ENCODE results near the gene IL11RA. TPM values are rescaled to one million over a fixed set of nuclear protein-coding genes. Genes with fewer than 3 reads are reported as not detected.

Gene IL11RA
- total RNA-seq, 1 experiment from 2014 or later, result 4.8 TPM

Small RNAs within 50 kb of the gene (small RNA-seq; reads per million reads assigned to genes)
- gene CCL27, result not detected

Other genes starting within 250 kb of the IL11RA start
- gene FAM219A, start 193.6 kb upstream of the IL11RA start, total RNA-seq (2014; rRNA removed; shearing (Covaris generic)), result 12.1 and 13.5 TPM in 2 replicates
- gene DNAI1, start 193.4 kb upstream of the IL11RA start, total RNA-seq (2014; rRNA removed; shearing (Covaris generic)), result not detected in 2 replicates
- 5.0 TPM in 2 replicates for gene ENHO, start 129.2 kb upstream of the IL11RA start, total RNA-seq (2014; rRNA removed; shearing (Covaris generic))
- gene CNTFR, start 62.5 kb upstream of the IL11RA start, total RNA-seq (2014; rRNA removed; shearing (Covaris generic)), result not detected in 2 replicates
- gene RPP25L, start 40.1 kb upstream of the IL11RA start, total RNA-seq (2014; rRNA removed; shearing (Covaris generic)), result 30.3 and 43.1 TPM in 2 replicates
- gene DCTN3, start 31.7 kb upstream of the IL11RA start, total RNA-seq (2014; rRNA removed; shearing (Covaris generic)), result 104 and 105 TPM in 2 replicates
- gene ARID3C, start 23.1 kb upstream of the IL11RA start, total RNA-seq (2014; rRNA removed; shearing (Covaris generic)), result not detected in 2 replicates
- 142 and 178 TPM in 2 replicates for gene SIGMAR1, start 14.4 kb upstream of the IL11RA start, total RNA-seq (2014; rRNA removed; shearing (Covaris generic))
- 11.2 and 15.0 TPM in 2 replicates for gene GALT, start 5.5 kb upstream of the IL11RA start, total RNA-seq (2014; rRNA removed; shearing (Covaris generic))
- gene CCL27, start 10.5 kb downstream of the IL11RA start, total RNA-seq (2014; rRNA removed; shearing (Covaris generic)), result 0.26 TPM in 1 of 2 replicates, not detected in the other
- gene CCL19, start 39.1 kb downstream of the IL11RA start, total RNA-seq (2014; rRNA removed; shearing (Covaris generic)), result not detected in 2 replicates
- gene CCL21, start 58.0 kb downstream of the IL11RA start, total RNA-seq (2014; rRNA removed; shearing (Covaris generic)), result not detected in 2 replicates